HCT116 (cell line): ENCODE results near the gene RPL4. TPM values are rescaled to one million over a fixed set of nuclear protein-coding genes. Genes with fewer than 3 reads are reported as not detected.

Experiments
- ATAC-seq: fragments of 200-7000 bp; cut with Tn5 transposase; 2 replicates; pipeline ENCODE4 v1.9.1; 2020; ENCODE audit warnings: mild to moderate bottlenecking, moderate library complexity
- BruUV-seq: library from RNA; stranded (reverse); fragments of 400-500 nt; replicated peaks from 2 replicates; lab custom pipeline; 2021; lab: Mats Ljungman, UMichigan
- CTCF ChIA-PET: fragments of 300-600 bp; sonication (Branson Sonifier 250); formaldehyde crosslinking; loops from one replicate; lab custom pipeline; 2021; ENCODE audit warnings: antibody characterized with exemption; lab: Charles Lee
- POLR2A ChIA-PET: fragments of 300-600, 350-600 bp; sonication (Branson Sonifier 250); formaldehyde crosslinking; loops from one replicate; lab custom pipeline; 2021; ENCODE audit warnings: antibody characterized with exemption; lab: Charles Lee
- RAD21 ChIA-PET, 2 experiments: fragments of 300-600 bp; sonication (Branson Sonifier 250); formaldehyde crosslinking; loops; one replicate each; lab custom pipeline; 2023; ENCODE audit warnings: low total read pairs in 2 of 2; ENCODE audit not compliant: uncharacterized antibody in 2 of 2, unreplicated experiment in 2 of 2, low non-redundant PET in 1 of 2; lab: Charles Lee
- DNase-seq: peaks from one replicate; pipeline ENCODE4 v3.0.0-alpha.2; 2010; ENCODE audit warnings: low read depth, low spot score
- H2AFZ ChIP-seq: fragments of 200-600 bp; shearing (Covaris generic), sonication (generic); 2 replicates; pipeline ENCODE4 v1.6.1; 2017; ENCODE audit warnings: low read depth, mixed run types, mixed read lengths, antibody characterized with exemption, low read length; ENCODE audit not compliant: poor library complexity, severe bottlenecking
- H3K27ac ChIP-seq: 2 replicates; pipeline ENCODE4 v1.5.1; 2012; ENCODE audit warnings: low read depth, low read length
- H3K27me3 ChIP-seq: fragments of 200-600 bp; sonication (generic); 2 replicates; pipeline ENCODE4 v1.6.1; 2016; ENCODE audit warnings: mixed run types, low read length, mixed read lengths; ENCODE audit not compliant: insufficient read depth
- H3K36me3 ChIP-seq, 2 experiments: fragments of 200-500 bp in 1 of 2; fragments of 200-600 bp in 1 of 2; sonication (Bioruptor generic) in 1 of 2; sonication (generic) in 1 of 2; 2 replicates each; pipeline versions ENCODE4 v1.5.1 to v1.6.1; 2014 to 2016; ENCODE audit warnings: low read length in 2 of 2, inconsistent platforms in 1 of 2, mixed read lengths in 1 of 2, mixed run types in 1 of 2; ENCODE audit not compliant: insufficient read depth in 2 of 2, control insufficient read depth in 1 of 2
- H3K4me1 ChIP-seq, 2 experiments: fragments of 200-600 bp in 1 of 2; sonication (generic) in 1 of 2; 2 replicates each; pipeline versions ENCODE4 v1.5.1 to v1.6.1; 2012 to 2017; ENCODE audit warnings: low read length in 2 of 2, inconsistent platforms in 1 of 2, mild to moderate bottlenecking in 1 of 2, mixed read lengths in 1 of 2, mixed run types in 1 of 2, moderate library complexity in 1 of 2; ENCODE audit not compliant: insufficient read depth in 2 of 2, control insufficient read depth in 1 of 2
- H3K4me2 ChIP-seq: fragments of 200-600 bp; sonication (generic); 2 replicates; pipeline ENCODE4 v1.6.1; 2017; ENCODE audit warnings: mixed run types, low read length, mixed read lengths
- H3K4me3 ChIP-seq, 2 experiments: fragments of 200-600 bp in 1 of 2; sonication (generic) in 1 of 2; replicated peaks in 1 of 2; 2 replicates each; pipeline ENCODE4 v1.5.1; 2011 to 2016; ENCODE audit warnings: low read length in 2 of 2, control low read depth in 1 of 2, low read depth in 1 of 2, mild to moderate bottlenecking in 1 of 2, mixed read lengths in 1 of 2, mixed run types in 1 of 2
- H3K79me2 ChIP-seq: fragments of 200-600 bp; sonication (generic); 2 replicates; pipeline ENCODE4 v1.6.1; 2017; ENCODE audit warnings: mild to moderate bottlenecking, mixed run types, low read length, moderate library complexity, mixed read lengths; ENCODE audit not compliant: insufficient read depth
- H3K9ac ChIP-seq: fragments of 200-600 bp; sonication (generic); 2 replicates; pipeline ENCODE4 v1.6.1; 2016; ENCODE audit warnings: low read length, mixed read lengths
- H3K9me2 ChIP-seq: fragments of 200-600 bp; sonication (generic), shearing (Covaris generic); 2 replicates; pipeline ENCODE4 v1.6.1; 2017; ENCODE audit warnings: mixed run types, mild to moderate bottlenecking, moderate library complexity; ENCODE audit not compliant: insufficient read depth
- H3K9me3 ChIP-seq, 2 experiments: fragments of 200-500 bp in 1 of 2; fragments of 200-600 bp in 1 of 2; sonication (Bioruptor generic) in 1 of 2; sonication (generic) in 1 of 2; 2 replicates each; pipeline ENCODE4 v1.6.1; 2014 to 2017; ENCODE audit warnings: low read length in 2 of 2, mixed read lengths in 2 of 2, inconsistent platforms in 1 of 2, low read depth in 1 of 2, mild to moderate bottlenecking in 1 of 2, mixed run types in 1 of 2, moderate library complexity in 1 of 2; ENCODE audit not compliant: control insufficient read depth in 1 of 2, insufficient read depth in 1 of 2
- H4K20me1 ChIP-seq: fragments of 200-600 bp; sonication (generic), shearing (Covaris generic); 2 replicates; pipeline ENCODE4 v1.6.1; 2017; ENCODE audit warnings: mixed run types, mild to moderate bottlenecking, moderate library complexity; ENCODE audit not compliant: insufficient read depth
- CBX3 ChIP-seq: IDR thresholded peaks from 2 replicates; pipeline ENCODE4 v1.6.1; 2012; ENCODE audit warnings: low read depth
- CEBPB ChIP-seq: IDR thresholded peaks from 2 replicates; pipeline ENCODE4 v1.6.1; 2012; ENCODE audit warnings: low read depth
- CTCF ChIP-seq, 3 experiments: fragments of 200-600 bp in 1 of 3; sonication (generic) in 1 of 3; IDR thresholded peaks in 2 of 3; conservative IDR thresholded peaks in 1 of 3; 2 replicates each; pipeline ENCODE4 v1.5.1; 2012 to 2017; ENCODE audit warnings: low read depth in 2 of 3, low read length in 2 of 3, antibody characterized with exemption in 1 of 3, borderline replicate concordance in 1 of 3, control low read depth in 1 of 3, mild to moderate bottlenecking in 1 of 3, mixed read lengths in 1 of 3, mixed run types in 1 of 3, moderate library complexity in 1 of 3; ENCODE audit not compliant: insufficient read depth in 1 of 3
- JUND ChIP-seq: IDR thresholded peaks from 2 replicates; pipeline ENCODE4 v1.6.1; 2012
- POLR2AphosphoS5 ChIP-seq: IDR thresholded peaks from 2 replicates; pipeline ENCODE4 v1.6.1; 2011; ENCODE audit warnings: mild to moderate bottlenecking, low read depth, low read length, moderate library complexity
- RAD21 ChIP-seq: IDR thresholded peaks from 2 replicates; pipeline ENCODE4 v1.6.1; 2012; ENCODE audit warnings: low read depth, mild to moderate bottlenecking
- SP1 ChIP-seq: IDR thresholded peaks from 2 replicates; pipeline ENCODE4 v1.6.1; 2012; ENCODE audit warnings: low read depth
- SRF ChIP-seq: IDR thresholded peaks from 2 replicates; pipeline ENCODE4 v1.6.1; 2012; ENCODE audit warnings: low read depth
- ZBTB33 ChIP-seq: IDR thresholded peaks from 2 replicates; pipeline ENCODE4 v1.6.1; 2011; ENCODE audit warnings: mild to moderate bottlenecking, low read length, moderate library complexity; ENCODE audit not compliant: insufficient replicate concordance; ENCODE audit errors: extremely low read depth
- intact Hi-C: fragments of 100-400 bp; cut with micrococcal nuclease; formaldehyde crosslinking; loops from 2 replicates; pipeline ENCODE4 v1.10.0; 2022
- total RNA-seq: library from RNA; stranded (reverse); gene quantifications from one replicate; pipeline ENCODE4 v1.2.1, GENCODE V29; 2021; ENCODE audit not compliant: unreplicated experiment

The RPL4 gene
- total RNA-seq, 1 experiment from 2014 or later, result 3,818 TPM

- TF ChIP-seq ZBTB33 (no peak), RAD21 (no peak), SRF (no peak), CTCF (IDR thresholded peaks at IDR 0.05 in 2 of 3, conservative IDR thresholded peaks at IDR 0.05 in 1 of 3; ENCODE audit: borderline replicate concordance in 1 of 3, insufficient read depth in 1 of 3, low read depth in 2 of 3, low read length in 2 of 3) (no peak), CBX3 (no peak)
Observed at GRCh38 chr15:66505818-66506217, 1.2 kb upstream of the RPL4 start (continued).

- Histone ChIP-seq H3K36me3 (peaks cover 39 to 41% of the 10 kb centered on the region in 2 experiments), H3K4me2 (peak overlapping the region; percentile 86), H3K9me3 (no peaks in the 10 kb centered on the region), H3K4me3 (peak overlapping the region; percentile 90 to 98), H3K27ac (peak overlapping the region; percentile 86), H3K4me1 (peaks cover 4 to 27% of the 10 kb centered on the region in 2 experiments; a peak in 3 of 4 replicates), H4K20me1 (peaks cover 26% of the 10 kb centered on the region; the same call in 1 of the 2 replicates), H3K79me2 (peaks cover 82% of the 10 kb centered on the region), H3K9ac (peak overlapping the region; percentile 99), H3K27me3 (no peaks in the 10 kb centered on the region), H3K9me2 (no peaks in the 10 kb centered on the region), H2AFZ (peak overlapping the region; percentile 93)
- RAD21 ChIA-PET, result no interaction called here
- ATAC-seq, result peak; percentile 57
- intact Hi-C loops, result no loop called here
- no peak for DNase-seq
- POLR2A ChIA-PET, result interaction anchor here (0.8 to 1.0 kb wide), 3 partner anchors 9 to 13 kb away, joined by 3 read pairs; no protein-coding TSS in a partner anchor
- CTCF ChIA-PET, result no interaction called here
- TSS peak; percentile 83 for BruUV-seq
- no peak for TF ChIP-seq SP1
- no peak for TF ChIP-seq ZBTB33
- TF ChIP-seq CBX3, result no peak
- TF ChIP-seq POLR2AphosphoS5, result no peak
- no peak for TF ChIP-seq JUND
- no peak for TF ChIP-seq CEBPB
Observed at GRCh38 chr15:66505430-66505811, 766 bp upstream of the RPL4 start.
